NCI-H82 treated with DMSO at 0.1 percent for 48 hours (cell line): Measurements from ENCODE around the gene CCSER1.

Experiments used
- DNase-seq: peaks from one replicate; lab custom pipeline; 2025; ENCODE audit not compliant: unreplicated experiment; lab: John Stamatoyannopoulos, UW

CCSER1 gene

GRCh38 chr4:90127223-90127705, at the start of gene CCSER1:
CCSER1 (plus strand) TSS chr4:90127394.
- peak; percentile 61 for DNase-seq

- no peak for DNase-seq
These were observed 48.8 kb upstream of the CCSER1 start for GRCh38 chr4:90078440-90078839.

- no peak for DNase-seq
These were observed 47.1 kb upstream of the CCSER1 start for GRCh38 chr4:90080116-90080515.

- DNase-seq = no peak
These were observed 45.6 kb upstream of the CCSER1 start for GRCh38 chr4:90081432-90082144.

GRCh38 chr4:90082449-90082848, 44.7 kb upstream of the CCSER1 start:
- no peak for DNase-seq

- DNase-seq = no peak
These were observed 42.8 kb upstream of the CCSER1 start for GRCh38 chr4:90084277-90084966.

- DNase-seq = no peak
These were observed 42.3 kb upstream of the CCSER1 start for GRCh38 chr4:90084967-90085295.

- DNase-seq = no peak
These were observed 33.7 kb upstream of the CCSER1 start for GRCh38 chr4:90093526-90093925.

GRCh38 chr4:90095000-90095399, 32.2 kb upstream of the CCSER1 start:
- no peak for DNase-seq

GRCh38 chr4:90099812-90100211, 27.4 kb upstream of the CCSER1 start:
- no peak for DNase-seq

- no peak for DNase-seq
These were observed 23.2 kb upstream of the CCSER1 start for GRCh38 chr4:90103991-90104390.

GRCh38 chr4:90105274-90105673, 21.9 kb upstream of the CCSER1 start:
- no peak for DNase-seq

GRCh38 chr4:90112715-90113114, 14.5 kb upstream of the CCSER1 start:
- DNase-seq = no peak

- no peak for DNase-seq
These were observed 13.2 kb upstream of the CCSER1 start for GRCh38 chr4:90113881-90114457.

GRCh38 chr4:90118527-90119195, 8.5 kb upstream of the CCSER1 start:
- DNase-seq = no peak

GRCh38 chr4:90120037-90120436, 7.2 kb upstream of the CCSER1 start:
- peak; percentile 77 for DNase-seq

- DNase-seq = no peak
These were observed 6.4 kb upstream of the CCSER1 start for GRCh38 chr4:90120815-90121214.

- no peak for DNase-seq
These were observed 5.4 kb upstream of the CCSER1 start for GRCh38 chr4:90121676-90122354.

GRCh38 chr4:90122355-90122748, 4.8 kb upstream of the CCSER1 start:
- DNase-seq = no peak

GRCh38 chr4:90124276-90124675, 2.9 kb upstream of the CCSER1 start:
- DNase-seq = no peak

- no peak for DNase-seq
These were observed 389 bp upstream of the CCSER1 start for GRCh38 chr4:90126805-90127204.
